SK-N-SH treated with all-trans-retinoic acid at 6 μM for 48 hours (cell line): ENCODE data around the gene SORCS2.

Source experiments
- ATAC-seq: fragments of 200-7000 bp; cut with Tn5 transposase; 3 replicates; pipeline ENCODE4 v1.9.1; 2020; ENCODE audit warnings: mild to moderate bottlenecking, moderate library complexity
- ARNTL ChIP-seq: fragments of 450-650 bp; formaldehyde crosslinking; IDR thresholded peaks from 2 replicates; pipeline ENCODE4 v1.5.0; 2020; ENCODE audit warnings: low read depth, mild to moderate bottlenecking, moderate library complexity, borderline replicate concordance
- BACH2 ChIP-seq: fragments of 250-450 bp; sonication (Bioruptor Pico); IDR thresholded peaks from 2 replicates; pipeline ENCODE4 v1.9.0; 2021; ENCODE audit warnings: mild to moderate bottlenecking, borderline replicate concordance
- CREB5 ChIP-seq: fragments of 250-450 bp; sonication (Bioruptor Pico); IDR thresholded peaks from 2 replicates; pipeline ENCODE4 v1.5.1; 2020; ENCODE audit warnings: low read depth, mild to moderate bottlenecking, moderate library complexity
- CSDC2 ChIP-seq: fragments of 250-450 bp; sonication (Bioruptor Pico); IDR thresholded peaks from 2 replicates; pipeline ENCODE4 v1.5.0; 2020; ENCODE audit warnings: mild to moderate bottlenecking, moderate library complexity
- CSRNP3 ChIP-seq: fragments of 250-450 bp; sonication (Bioruptor Pico); IDR thresholded peaks from 2 replicates; pipeline ENCODE4 v1.5.1; 2021; ENCODE audit warnings: mild to moderate bottlenecking, moderate library complexity
- ESRRG ChIP-seq: fragments of 250-450 bp; sonication (Bioruptor Pico); IDR thresholded peaks from 2 replicates; pipeline ENCODE4 v1.6.1; 2021; ENCODE audit warnings: mild to moderate bottlenecking
- GLIS3 ChIP-seq: fragments of 250-450 bp; sonication (Bioruptor Pico); IDR thresholded peaks from 2 replicates; pipeline ENCODE4 v1.5.0; 2020; ENCODE audit warnings: mild to moderate bottlenecking, moderate library complexity
- ISL1 ChIP-seq: fragments of 250-450 bp; sonication (Bioruptor Pico); IDR thresholded peaks from 2 replicates; pipeline ENCODE4 v2.1.2; 2022; ENCODE audit warnings: mild to moderate bottlenecking, moderate library complexity
- OSR1 ChIP-seq: fragments of 250-450 bp; sonication (Bioruptor Pico); IDR thresholded peaks from 2 replicates; pipeline ENCODE4 v1.8.0; 2022; ENCODE audit warnings: moderate library complexity, mild to moderate bottlenecking, inconsistent platforms
- PATZ1 ChIP-seq: fragments of 250-450 bp; sonication (Bioruptor Pico); IDR thresholded peaks from 2 replicates; pipeline ENCODE4 v1.8.0; 2020; ENCODE audit warnings: mild to moderate bottlenecking, moderate library complexity, borderline replicate concordance
- PPARA ChIP-seq: fragments of 250-450 bp; sonication (Bioruptor Pico); IDR thresholded peaks from 2 replicates; pipeline ENCODE4 v1.5.0; 2020; ENCODE audit warnings: mild to moderate bottlenecking, borderline replicate concordance
- RARB ChIP-seq: fragments of 250-450 bp; sonication (Bioruptor Pico); IDR thresholded peaks from 2 replicates; pipeline ENCODE4 v1.8.0; 2021; ENCODE audit warnings: mild to moderate bottlenecking, moderate library complexity
- SNAI2 ChIP-seq: fragments of 250-450 bp; sonication (Bioruptor Pico); IDR thresholded peaks from 2 replicates; pipeline ENCODE4 v1.5.0; 2020; ENCODE audit warnings: mild to moderate bottlenecking, moderate library complexity
- TCF4 ChIP-seq: fragments of 250-450 bp; sonication (Bioruptor Pico); IDR thresholded peaks from 2 replicates; pipeline ENCODE4 v1.8.0; 2021; ENCODE audit warnings: mild to moderate bottlenecking, moderate library complexity, borderline replicate concordance
- TOX ChIP-seq: fragments of 250-450 bp; sonication (Bioruptor Pico); IDR thresholded peaks from 2 replicates; pipeline ENCODE4 v1.8.0; 2021; ENCODE audit warnings: mild to moderate bottlenecking, moderate library complexity, borderline replicate concordance
- TSHZ2 ChIP-seq: fragments of 250-450 bp; sonication (Bioruptor Pico); IDR thresholded peaks from 2 replicates; pipeline ENCODE4 v1.5.0; 2020; ENCODE audit warnings: mild to moderate bottlenecking, moderate library complexity
- ZC3H10 ChIP-seq: fragments of 250-450 bp; sonication (Bioruptor Pico); IDR thresholded peaks from 2 replicates; pipeline ENCODE4 v1.5.1; 2021; ENCODE audit warnings: mild to moderate bottlenecking, moderate library complexity
- ZFP3 ChIP-seq: fragments of 250-450 bp; sonication (Bioruptor Pico); IDR thresholded peaks from 2 replicates; pipeline ENCODE4 v1.5.0; 2020; ENCODE audit warnings: mild to moderate bottlenecking, moderate library complexity
- ZFP30 ChIP-seq: fragments of 450-650 bp; formaldehyde crosslinking; IDR thresholded peaks from 2 replicates; pipeline ENCODE4 v1.5.0; 2022; ENCODE audit warnings: mild to moderate bottlenecking, moderate library complexity
- ZNF70 ChIP-seq: fragments of 450-650 bp; formaldehyde crosslinking; IDR thresholded peaks from 2 replicates; pipeline ENCODE4 v1.5.0; 2020; ENCODE audit warnings: mild to moderate bottlenecking, moderate library complexity
- ZNF8 ChIP-seq: fragments of 450-650 bp; formaldehyde crosslinking; IDR thresholded peaks from 2 replicates; pipeline ENCODE4 v1.5.0; 2020; ENCODE audit warnings: mild to moderate bottlenecking, moderate library complexity

SORCS2 gene

GRCh38 chr4:7195546-7196287, 3.4 kb downstream of the SORCS2 start:
- TF ChIP-seq CREB5 (CRISPR knock-in tag) (no peak), ISL1 (CRISPR knock-in tag) (no peak), SNAI2 (no peak), CSRNP3 (CRISPR knock-in tag) (no peak), TOX (no peak), GLIS3 (CRISPR knock-in tag) (no peak), ZNF8 (CRISPR knock-in tag) (no peak), BACH2 (CRISPR knock-in tag) (no peak), PATZ1 (CRISPR knock-in tag) (no peak), CSDC2 (CRISPR knock-in tag) (no peak), ZFP30 (CRISPR knock-in tag) (no peak), ZC3H10 (CRISPR knock-in tag) (no peak), RARB (CRISPR knock-in tag) (no peak)
- ATAC-seq, result no peak

- ATAC-seq, result no peak
- TF ChIP-seq ESRRG (CRISPR knock-in tag) (no peak), ZFP3 (CRISPR knock-in tag) (no peak), TOX (no peak), BACH2 (CRISPR knock-in tag) (no peak), SNAI2 (no peak), OSR1 (no peak), PPARA (no peak), PATZ1 (CRISPR knock-in tag) (no peak), CREB5 (CRISPR knock-in tag) (no peak), RARB (CRISPR knock-in tag) (no peak), GLIS3 (CRISPR knock-in tag) (no peak), TSHZ2 (CRISPR knock-in tag) (no peak)
Measured at GRCh38 chr4:7196288-7196651, 3.9 kb downstream of the SORCS2 start.

- ATAC-seq, result no peak
- TF ChIP-seq TOX (no peak), ESRRG (CRISPR knock-in tag) (no peak), PPARA (no peak), CSDC2 (CRISPR knock-in tag) (no peak), ZNF70 (CRISPR knock-in tag) (no peak), TCF4 (no peak), PATZ1 (CRISPR knock-in tag) (no peak), ZC3H10 (CRISPR knock-in tag) (no peak), ZFP3 (CRISPR knock-in tag) (no peak), TSHZ2 (CRISPR knock-in tag) (no peak), ARNTL (CRISPR knock-in tag) (no peak)
Measured at GRCh38 chr4:7196736-7197135, 4.4 kb downstream of the SORCS2 start.
